Endothelial cell of umbilical vein (primary cell): ENCODE results near the gene TIFAB. TPM values are rescaled to one million over a fixed set of nuclear protein-coding genes. Genes with fewer than 3 reads are reported as not detected.

Source experiments
- BruUV-seq: library from RNA; stranded (reverse); fragments of 400-500 nt; replicated peaks from 2 replicates; lab custom pipeline; 2021; lab: Mats Ljungman, UMichigan
- CTCF ChIA-PET: fragments of 300-600, 350-600 bp; sonication (Branson Sonifier 250); formaldehyde crosslinking; loops from one replicate; lab custom pipeline; 2021; ENCODE audit warnings: antibody characterized with exemption, inconsistent platforms; lab: Charles Lee
- POLR2A ChIA-PET: fragments of 300-600, 350-600 bp; sonication (Branson Sonifier 250); formaldehyde crosslinking; loops from one replicate; lab custom pipeline; 2021; ENCODE audit warnings: antibody characterized with exemption, inconsistent platforms; lab: Charles Lee
- DNase-seq: peaks from one replicate; pipeline ENCODE4 v3.0.0-alpha.2; 2011; ENCODE audit warnings: low read depth, low spot score
- FAIRE-seq: peaks from 2 replicates; lab custom pipeline; 2011; peaks lifted over from hg19 to GRCh38; lab: Jason Lieb, UNC
- H2AFZ ChIP-seq: 2 replicates; pipeline ENCODE4 v1.6.0; 2012; ENCODE audit warnings: low read depth, low read length, control low read depth, inconsistent platforms
- H3K27ac ChIP-seq: 2 replicates; pipeline ENCODE4 v1.5.1; 2011; ENCODE audit warnings: low read depth, mild to moderate bottlenecking, control low read depth, low read length, moderate library complexity; ENCODE audit not compliant: insufficient read depth
- H3K27me3 ChIP-seq, 2 experiments: 2 replicates each; pipeline versions ENCODE4 v1.6.0 to v1.6.1; 2011; ENCODE audit warnings: low read length in 2 of 2, mixed read lengths in 1 of 2; ENCODE audit not compliant: control insufficient read depth in 2 of 2, insufficient read depth in 2 of 2
- H3K36me3 ChIP-seq, 2 experiments: 2 replicates in 1 of 2; 3 replicates in 1 of 2; pipeline ENCODE4 v1.5.1; 2011; ENCODE audit warnings: low read length in 2 of 2, mild to moderate bottlenecking in 1 of 2, moderate library complexity in 1 of 2; ENCODE audit not compliant: control insufficient read depth in 2 of 2, insufficient read depth in 2 of 2; ENCODE audit errors: extremely low read depth in 1 of 2
- H3K4me1 ChIP-seq: 3 replicates; pipeline ENCODE4 v1.5.1; 2011; ENCODE audit warnings: mild to moderate bottlenecking, low read length; ENCODE audit not compliant: control insufficient read depth, insufficient read depth; ENCODE audit errors: extremely low read depth
- H3K4me2 ChIP-seq: 2 replicates; pipeline ENCODE4 v1.6.1; 2011; ENCODE audit warnings: low read length, control low read depth, mixed read lengths; ENCODE audit not compliant: insufficient read depth
- H3K4me3 ChIP-seq, 3 experiments: fragments of 200-600 bp in 1 of 3; sonication (generic), shearing (Covaris generic) in 1 of 3; replicated peaks in 1 of 3; 2 replicates each; pipeline ENCODE4 v1.5.1; 2011 to 2016; ENCODE audit warnings: control low read depth in 3 of 3, low read length in 3 of 3, mild to moderate bottlenecking in 2 of 3, inconsistent platforms in 1 of 3, low read depth in 1 of 3, moderate library complexity in 1 of 3; ENCODE audit not compliant: insufficient read depth in 1 of 3
- H3K79me2 ChIP-seq: 2 replicates; pipeline ENCODE4 v1.6.0; 2012; ENCODE audit warnings: low read length, inconsistent platforms; ENCODE audit not compliant: control insufficient read depth, insufficient read depth
- H3K9ac ChIP-seq: replicated peaks from 2 replicates; pipeline ENCODE3; 2011; ENCODE audit warnings: low read length, control low read depth; ENCODE audit not compliant: insufficient read depth; ENCODE audit errors: extremely low read depth
- H3K9me1 ChIP-seq: replicated peaks from 3 replicates; pipeline ENCODE4 v1.6.0; 2011; ENCODE audit warnings: mild to moderate bottlenecking, low read length; ENCODE audit not compliant: control insufficient read depth, insufficient read depth; ENCODE audit errors: extremely low read depth
- H3K9me3 ChIP-seq: replicated peaks from 2 replicates; pipeline ENCODE4 v1.5.1; 2012; ENCODE audit warnings: low read length, inconsistent platforms; ENCODE audit not compliant: control insufficient read depth, insufficient read depth
- H4K20me1 ChIP-seq: replicated peaks from 2 replicates; pipeline ENCODE3; 2011; ENCODE audit warnings: mild to moderate bottlenecking, low read length; ENCODE audit not compliant: control insufficient read depth, insufficient read depth; ENCODE audit errors: extremely low read depth
- CTCF ChIP-seq, 2 donors: IDR thresholded peaks; 1 replicate in 1 of 2; 2 replicates in 1 of 2; pipeline ENCODE4 v1.5.1; 2011; ENCODE audit warnings: low read length in 2 of 2, mild to moderate bottlenecking in 2 of 2, moderate library complexity in 2 of 2, control low read depth in 1 of 2, inconsistent platforms in 1 of 2, low read depth in 1 of 2; ENCODE audit not compliant: insufficient read depth in 1 of 2; ENCODE audit errors: extremely low read depth in 1 of 2
- EZH2 ChIP-seq: IDR thresholded peaks from 2 replicates; pipeline ENCODE4 v1.6.1; 2012; ENCODE audit warnings: borderline replicate concordance, low read depth, mild to moderate bottlenecking, moderate library complexity, low read length, inconsistent platforms; ENCODE audit not compliant: severe bottlenecking
- FOS ChIP-seq: IDR thresholded peaks from 2 replicates; pipeline ENCODE4 v1.6.1; 2011; ENCODE audit warnings: mild to moderate bottlenecking, low read length, moderate library complexity, borderline replicate concordance; ENCODE audit not compliant: insufficient read depth
- GATA2 ChIP-seq: IDR thresholded peaks from 2 replicates; pipeline ENCODE4 v1.7.0; 2011; ENCODE audit warnings: low read depth, mild to moderate bottlenecking, moderate library complexity, mixed read lengths, low read length; ENCODE audit not compliant: insufficient read length, insufficient read depth
- JUN ChIP-seq: IDR thresholded peaks from 2 replicates; pipeline ENCODE4 v1.6.1; 2011; ENCODE audit warnings: borderline replicate concordance, low read depth; ENCODE audit not compliant: insufficient read length, insufficient read depth
- MAX ChIP-seq: IDR thresholded peaks from 2 replicates; pipeline ENCODE4 v1.6.1; 2011; ENCODE audit not compliant: insufficient read depth, insufficient read length
- MYC ChIP-seq: IDR thresholded peaks from one replicate; pipeline ENCODE4 v1.6.1; 2011; ENCODE audit warnings: mild to moderate bottlenecking, low read depth, low read length
- POLR2A ChIP-seq: IDR thresholded peaks from 2 replicates; pipeline ENCODE4 v1.6.1; 2012; ENCODE audit warnings: low read depth, mild to moderate bottlenecking, control low read depth, low read length
- POLR2AphosphoS5 ChIP-seq: IDR thresholded peaks from 2 replicates; pipeline ENCODE4 v1.6.1; 2012; ENCODE audit warnings: low read depth, mild to moderate bottlenecking, control low read depth, low read length, moderate library complexity; ENCODE audit not compliant: insufficient read depth
- dilution Hi-C: fragments of 300-500 bp; cut with MboI; formaldehyde crosslinking; loops from one replicate; pipeline ENCODE4 v1.15.0; 2019; ENCODE audit warnings: low sequenced_read_pairs; ENCODE audit not compliant: extremely low pct_ligation_motif_present
- intact Hi-C: fragments of 100-400 bp; cut with micrococcal nuclease; formaldehyde crosslinking; loops from one replicate; pipeline ENCODE4 v1.10.0; 2022
- polyA plus RNA-seq, 4 experiments: library from polyadenylated mRNA; depleted of rRNA in 3 of 4; stranded (reverse) in 3 of 4; unstranded in 1 of 4; fragments of >200 nt; gene quantifications; 2 replicates each; pipeline versions ENCODE4 v1.2.1 to v1.2.3, GENCODE V29; 2011 to 2012; ENCODE audit warnings: missing spikeins in 1 of 4
- total RNA-seq: library from RNA; stranded (reverse); gene quantifications from 2 replicates; pipeline ENCODE4 v1.2.3, GENCODE V29; 2021

TIFAB gene
- total and polyA plus RNA-seq, 2 donors (not counting 3 experiments of a cell fraction or from before 2014, with no cell fraction given): not detected

- Histone ChIP-seq H3K79me2 (no peaks in the 10 kb centered on the region), H4K20me1 (no peaks in the 10 kb centered on the region), H3K9ac (no peak overlapping the region), H3K4me1 (no peaks in the 10 kb centered on the region), H3K27ac (no peak overlapping the region), H3K27me3 (peaks cover 2 to 5% of the 10 kb centered on the region in 2 experiments), H3K4me2 (no peak overlapping the region), H3K36me3 (no peaks in the 10 kb centered on the region), H3K4me3 (no peak overlapping the region), H2AFZ (no peak overlapping the region), H3K9me1 (no peaks in the 10 kb centered on the region), H3K9me3 (no peaks in the 10 kb centered on the region)
- ChIA-PET CTCF (interaction anchor here (1.0 to 1.9 kb wide), 2 partner anchors 18 to 107 kb away, joined by 3 to 5 read pairs; no protein-coding TSS in a partner anchor), POLR2A (no interaction called here)
- DNase-seq (no peak), FAIRE-seq (no peak)
- dilution Hi-C loops: no loop called here
- no TSS peak for BruUV-seq
- TF ChIP-seq FOS: no peak
- no peak for TF ChIP-seq JUN
- TF ChIP-seq GATA2: no peak
- TF ChIP-seq MAX: no peak
- no peak for TF ChIP-seq EZH2
- no peak for TF ChIP-seq CTCF (IDR thresholded peaks at IDR 0.05; ENCODE audit: extremely low read depth in 1 of 2, insufficient read depth in 1 of 2, low read depth in 1 of 2, low read length in 2 of 2)
- TF ChIP-seq POLR2AphosphoS5: no peak
- no peak for TF ChIP-seq POLR2A
- TF ChIP-seq MYC: no peak
- intact Hi-C loops: no loop called here
Observed at GRCh38 chr5:135444360-135444759, 7.8 kb downstream of the TIFAB start.
